Erythroblast (primary cell): Measurements from ENCODE around the gene SPTLC3.

Experiments
- GATA1 ChIP-seq: IDR thresholded peaks from 2 replicates; pipeline ENCODE4 v1.6.1; 2011; ENCODE audit warnings: low read depth, mild to moderate bottlenecking, control low read depth, low read length, moderate library complexity
- POLR2A ChIP-seq: IDR thresholded peaks from 2 replicates; pipeline ENCODE4 v1.6.1; 2011; ENCODE audit warnings: mild to moderate bottlenecking, low read length

GRCh38 chr20:12989586-12990115 lies 19.1 kb upstream of the SPTLC3 start:
- TF ChIP-seq POLR2A (no peak), GATA1 (no peak)
